ENCODE results near the gene CA10.

The CA10 gene

GRCh38 chr17:52049496-52049895, 109.0 kb downstream of the CA10 start:
- no peaks in the 10 kb centered on the region for H4K20me1 ChIP-seq (ENCODE audit: insufficient read depth, low read length, poor library complexity, severe bottlenecking)
- TF ChIP-seq, protein P1, sequence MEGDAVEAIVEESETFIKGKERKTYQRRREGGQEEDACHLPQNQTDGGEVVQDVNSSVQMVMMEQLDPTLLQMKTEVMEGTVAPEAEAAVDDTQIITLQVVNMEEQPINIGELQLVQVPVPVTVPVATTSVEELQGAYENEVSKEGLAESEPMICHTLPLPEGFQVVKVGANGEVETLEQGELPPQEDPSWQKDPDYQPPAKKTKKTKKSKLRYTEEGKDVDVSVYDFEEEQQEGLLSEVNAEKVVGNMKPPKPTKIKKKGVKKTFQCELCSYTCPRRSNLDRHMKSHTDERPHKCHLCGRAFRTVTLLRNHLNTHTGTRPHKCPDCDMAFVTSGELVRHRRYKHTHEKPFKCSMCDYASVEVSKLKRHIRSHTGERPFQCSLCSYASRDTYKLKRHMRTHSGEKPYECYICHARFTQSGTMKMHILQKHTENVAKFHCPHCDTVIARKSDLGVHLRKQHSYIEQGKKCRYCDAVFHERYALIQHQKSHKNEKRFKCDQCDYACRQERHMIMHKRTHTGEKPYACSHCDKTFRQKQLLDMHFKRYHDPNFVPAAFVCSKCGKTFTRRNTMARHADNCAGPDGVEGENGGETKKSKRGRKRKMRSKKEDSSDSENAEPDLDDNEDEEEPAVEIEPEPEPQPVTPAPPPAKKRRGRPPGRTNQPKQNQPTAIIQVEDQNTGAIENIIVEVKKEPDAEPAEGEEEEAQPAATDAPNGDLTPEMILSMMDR (conservative IDR thresholded peaks at IDR 0.05; ENCODE audit: low read length), result no peak
- TF ChIP-seq EZH2phosphoT487 (IDR thresholded peaks at IDR 0.05; ENCODE audit: borderline replicate concordance), result no peak
- H3F3A ChIP-seq (ENCODE audit: low read depth), result no peaks in the 10 kb centered on the region
- H2AFZ ChIP-seq (ENCODE audit: low read length), result no peak overlapping the region
- H3K9ac ChIP-seq (ENCODE audit: low read depth, low read length, poor library complexity, severe bottlenecking), result no peak overlapping the region
- H3K9me3 ChIP-seq (ENCODE audit: insufficient read depth, low read depth, low read length), result no peaks in the 10 kb centered on the region
- H3K79me2 ChIP-seq (ENCODE audit: insufficient read depth, low read length), result no peaks in the 10 kb centered on the region
- no peaks in the 10 kb centered on the region for H3K9me2 ChIP-seq (replicated peaks; ENCODE audit: low read depth, low read length)
- H3K27me3 ChIP-seq (ENCODE audit: insufficient read depth, low read length, poor library complexity, severe bottlenecking), result no peaks in the 10 kb centered on the region
- H3K4me2 ChIP-seq (ENCODE audit: low read depth, low read length, poor library complexity, severe bottlenecking), result no peak overlapping the region
- H3K36me3 ChIP-seq (ENCODE audit: insufficient read depth, low read length), result no peaks in the 10 kb centered on the region
- H3K4me1 ChIP-seq (ENCODE audit: insufficient read depth, low read length, poor library complexity, severe bottlenecking), result no peaks in the 10 kb centered on the region
- no peak overlapping the region for H3K4me3 ChIP-seq (ENCODE audit: low read length, poor library complexity, severe bottlenecking)

GRCh38 chr17:52049051-52049450, 109.5 kb downstream of the CA10 start:
- Histone ChIP-seq H3F3A (ENCODE audit: low read depth) (no peaks in the 10 kb centered on the region), H3K9me2 (replicated peaks; ENCODE audit: low read depth, low read length) (no peaks in the 10 kb centered on the region), H3K9me3 (ENCODE audit: insufficient read depth, low read depth, low read length) (no peaks in the 10 kb centered on the region), H3K4me1 (ENCODE audit: insufficient read depth, low read length, poor library complexity, severe bottlenecking) (no peaks in the 10 kb centered on the region), H3K27me3 (ENCODE audit: insufficient read depth, low read length, poor library complexity, severe bottlenecking) (no peaks in the 10 kb centered on the region), H3K79me2 (ENCODE audit: insufficient read depth, low read length) (no peaks in the 10 kb centered on the region), H3K36me3 (ENCODE audit: insufficient read depth, low read length) (no peaks in the 10 kb centered on the region), H3K9ac (ENCODE audit: low read depth, low read length, poor library complexity, severe bottlenecking) (no peak overlapping the region), H2AFZ (ENCODE audit: low read length) (no peak overlapping the region), H3K4me3 (ENCODE audit: low read length, poor library complexity, severe bottlenecking) (no peak overlapping the region), H4K20me1 (ENCODE audit: insufficient read depth, low read length, poor library complexity, severe bottlenecking) (no peaks in the 10 kb centered on the region), H3K4me2 (ENCODE audit: low read depth, low read length, poor library complexity, severe bottlenecking) (no peak overlapping the region)
- no peak for TF ChIP-seq EZH2phosphoT487 (IDR thresholded peaks at IDR 0.05; ENCODE audit: borderline replicate concordance)
- TF ChIP-seq, protein P1 (conservative IDR thresholded peaks at IDR 0.05; ENCODE audit: low read length), result no peak

DNA sequence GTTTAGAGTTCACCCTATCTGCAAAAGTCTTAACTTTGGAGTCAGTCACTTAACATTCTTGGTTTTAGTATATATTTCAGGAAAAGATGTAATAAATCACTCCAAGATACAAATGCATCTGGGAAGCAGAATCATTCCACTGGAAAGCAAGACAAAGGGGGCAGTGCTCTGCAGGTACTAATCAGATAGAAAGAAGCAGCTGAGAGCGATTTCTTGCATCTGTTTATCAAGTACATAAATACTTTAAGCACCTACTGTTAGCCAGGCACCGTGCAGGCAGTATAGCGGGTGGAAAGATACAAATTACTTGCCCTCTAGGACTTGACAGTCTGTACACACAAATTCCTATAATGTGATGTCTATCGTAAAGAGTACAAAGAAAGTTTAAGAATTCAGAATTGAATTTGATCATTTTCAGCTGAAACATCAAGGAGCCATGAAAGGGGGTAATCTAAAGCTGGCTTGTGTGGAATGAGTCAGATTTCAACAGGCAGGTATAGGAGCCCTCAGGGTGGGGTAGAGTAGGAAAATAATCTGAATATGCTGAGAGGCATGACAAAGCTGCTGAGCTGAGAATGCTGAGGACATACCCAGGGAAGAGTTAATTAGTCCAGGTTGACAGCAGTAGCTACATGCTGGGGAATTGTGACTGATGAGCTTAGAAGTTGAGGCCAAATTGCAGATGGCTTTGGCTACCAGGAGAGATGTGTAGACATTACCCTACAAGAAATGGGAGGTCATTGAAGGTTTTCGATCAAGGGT, 110.2 kb downstream of the CA10 start:
- Histone ChIP-seq H3K4me3 (ENCODE audit: low read length, poor library complexity, severe bottlenecking) (no peak overlapping the region), H3K4me1 (ENCODE audit: insufficient read depth, low read length, poor library complexity, severe bottlenecking) (no peaks in the 10 kb centered on the region), H3K9me3 (ENCODE audit: insufficient read depth, low read depth, low read length) (no peaks in the 10 kb centered on the region), H3K36me3 (ENCODE audit: insufficient read depth, low read length) (no peaks in the 10 kb centered on the region), H3K79me2 (ENCODE audit: insufficient read depth, low read length) (no peaks in the 10 kb centered on the region), H3K9me2 (replicated peaks; ENCODE audit: low read depth, low read length) (no peaks in the 10 kb centered on the region), H3K27me3 (ENCODE audit: insufficient read depth, low read length, poor library complexity, severe bottlenecking) (no peaks in the 10 kb centered on the region), H4K20me1 (ENCODE audit: insufficient read depth, low read length, poor library complexity, severe bottlenecking) (no peaks in the 10 kb centered on the region), H3K4me2 (ENCODE audit: low read depth, low read length, poor library complexity, severe bottlenecking) (no peak overlapping the region), H2AFZ (ENCODE audit: low read length) (no peak overlapping the region), H3F3A (ENCODE audit: low read depth) (no peaks in the 10 kb centered on the region), H3K9ac (ENCODE audit: low read depth, low read length, poor library complexity, severe bottlenecking) (no peak overlapping the region)
- TF ChIP-seq EZH2phosphoT487 (IDR thresholded peaks at IDR 0.05; ENCODE audit: borderline replicate concordance), result no peak
- TF ChIP-seq, protein P1 (conservative IDR thresholded peaks at IDR 0.05; ENCODE audit: low read length), result no peak
